ENCODE data around the gene IP6K2. TPM values are rescaled to one million over a fixed set of nuclear protein-coding genes. Genes with fewer than 3 reads are reported as not detected.

IP6K2 gene
- total RNA-seq, 1 experiment from 2014 or later, result 117 TPM

DNA sequence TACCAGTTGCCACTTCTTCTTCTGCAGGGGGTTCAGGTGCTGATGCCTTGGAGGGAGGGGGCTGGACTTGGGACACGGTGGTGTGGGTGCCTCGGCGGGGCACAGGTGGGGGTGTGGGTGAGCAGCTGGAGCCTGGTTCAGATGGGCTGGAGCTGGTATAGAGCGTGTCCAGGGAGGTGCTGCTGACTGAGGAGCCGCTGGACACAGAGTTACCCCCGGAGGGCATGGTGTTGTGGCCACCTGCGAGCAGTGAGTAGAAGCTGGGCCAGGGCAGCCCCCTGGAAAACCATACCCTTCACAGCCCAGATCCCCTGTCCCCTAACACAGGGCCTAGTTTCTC is 35.5 kb downstream of the IP6K2 start:
- Mint-ChIP-seq H3K36me3 (ENCODE audit: insufficient read depth, unreplicated experiment) (peaks cover 61% of the 10 kb centered on the region), H3K27ac (ENCODE audit: low read depth, unreplicated experiment) (peak overlapping the region; percentile 13), H3K27me3 (ENCODE audit: insufficient read depth, unreplicated experiment) (no peaks in the 10 kb centered on the region), H3K9me3 (ENCODE audit: unreplicated experiment) (no peaks in the 10 kb centered on the region), H3K4me1 (ENCODE audit: insufficient read depth, unreplicated experiment) (peaks cover 33% of the 10 kb centered on the region), H3K4me3 (ENCODE audit: unreplicated experiment) (no peak overlapping the region)
- no TSS peak for BruUV-seq (replicated peaks)
- ChIA-PET POLR2A (interaction anchor here (0.7 to 1.0 kb wide), 2 partner anchors 11 to 59 kb away, joined by 3 read pairs; no protein-coding TSS in a partner anchor), CTCF (interaction anchor here (0.5 to 1.3 kb wide), 5 partner anchors 40 to 1109 kb away, joined by 3 to 5 read pairs (median 4); partner anchors contain the start of gene SLC26A6)
- intact Hi-C loops (cut with micrococcal nuclease), result loop anchor here (10.0 kb wide), 1 partner anchor 127 kb away; the partner anchor contains the start of gene PFKFB4
- no peak for DNase-seq (ENCODE audit: unreplicated experiment)
- TF ChIP-seq, protein P1, sequence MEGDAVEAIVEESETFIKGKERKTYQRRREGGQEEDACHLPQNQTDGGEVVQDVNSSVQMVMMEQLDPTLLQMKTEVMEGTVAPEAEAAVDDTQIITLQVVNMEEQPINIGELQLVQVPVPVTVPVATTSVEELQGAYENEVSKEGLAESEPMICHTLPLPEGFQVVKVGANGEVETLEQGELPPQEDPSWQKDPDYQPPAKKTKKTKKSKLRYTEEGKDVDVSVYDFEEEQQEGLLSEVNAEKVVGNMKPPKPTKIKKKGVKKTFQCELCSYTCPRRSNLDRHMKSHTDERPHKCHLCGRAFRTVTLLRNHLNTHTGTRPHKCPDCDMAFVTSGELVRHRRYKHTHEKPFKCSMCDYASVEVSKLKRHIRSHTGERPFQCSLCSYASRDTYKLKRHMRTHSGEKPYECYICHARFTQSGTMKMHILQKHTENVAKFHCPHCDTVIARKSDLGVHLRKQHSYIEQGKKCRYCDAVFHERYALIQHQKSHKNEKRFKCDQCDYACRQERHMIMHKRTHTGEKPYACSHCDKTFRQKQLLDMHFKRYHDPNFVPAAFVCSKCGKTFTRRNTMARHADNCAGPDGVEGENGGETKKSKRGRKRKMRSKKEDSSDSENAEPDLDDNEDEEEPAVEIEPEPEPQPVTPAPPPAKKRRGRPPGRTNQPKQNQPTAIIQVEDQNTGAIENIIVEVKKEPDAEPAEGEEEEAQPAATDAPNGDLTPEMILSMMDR (IDR thresholded peaks at IDR 0.05; ENCODE audit: unreplicated experiment), result no peak

DNA sequence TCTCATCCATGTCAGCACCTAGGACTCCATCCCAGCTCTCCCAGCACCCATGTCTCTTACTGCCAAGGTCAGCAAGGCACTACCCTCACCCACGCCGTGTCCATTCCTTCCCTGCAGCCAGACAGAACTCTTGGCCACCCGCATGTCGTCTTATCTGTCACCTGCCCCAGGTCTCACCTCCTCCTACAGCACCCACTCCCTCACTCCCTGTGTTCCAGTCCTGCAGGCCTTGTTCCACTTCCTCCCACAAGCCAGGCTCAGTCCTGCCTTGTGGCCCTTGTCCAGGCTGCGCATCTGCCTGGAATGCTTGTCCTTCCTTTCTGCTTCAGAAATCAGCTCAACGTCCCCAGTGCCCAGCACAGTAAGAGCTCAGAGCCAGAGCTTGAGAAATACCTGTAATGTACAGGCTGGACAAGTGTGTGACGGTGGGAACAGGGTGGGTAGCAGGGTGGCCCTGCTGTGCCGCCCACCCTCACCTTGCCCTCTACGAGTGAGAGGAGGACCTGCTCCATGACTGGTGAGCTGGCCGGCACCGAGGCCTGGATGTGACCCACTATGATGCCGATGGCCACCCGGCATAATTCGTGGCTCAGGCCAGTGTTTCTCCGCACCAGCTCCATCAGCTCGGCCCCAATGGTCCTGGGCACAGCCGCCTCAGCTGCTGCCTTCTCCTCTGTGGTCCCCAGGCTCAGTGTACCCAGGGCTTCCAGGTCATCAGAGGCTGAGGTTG is 36.0 kb downstream of the IP6K2 start:
- DNase-seq (ENCODE audit: unreplicated experiment), result no peak
- intact Hi-C loops (cut with micrococcal nuclease), result loop anchor here (10.0 kb wide), 1 partner anchor 126 kb away; the partner anchor contains the start of gene PFKFB4
- Mint-ChIP-seq H3K4me3 (ENCODE audit: unreplicated experiment) (no peak overlapping the region), H3K4me1 (ENCODE audit: insufficient read depth, unreplicated experiment) (peaks cover 28% of the 10 kb centered on the region), H3K27me3 (ENCODE audit: insufficient read depth, unreplicated experiment) (no peaks in the 10 kb centered on the region), H3K9me3 (ENCODE audit: unreplicated experiment) (no peaks in the 10 kb centered on the region), H3K36me3 (ENCODE audit: insufficient read depth, unreplicated experiment) (peaks cover 58% of the 10 kb centered on the region), H3K27ac (ENCODE audit: low read depth, unreplicated experiment) (peak overlapping the region; percentile 73)
- TF ChIP-seq, protein P1 (IDR thresholded peaks at IDR 0.05; ENCODE audit: unreplicated experiment), result no peak
- ChIA-PET POLR2A (interaction anchor here (0.7 kb wide), 1 partner anchor 11 kb away, joined by 3 read pairs; no protein-coding TSS in a partner anchor), CTCF (interaction anchor here (0.5 to 1.3 kb wide), 4 partner anchors 40 to 251 kb away, joined by 3 to 5 read pairs (median 4); partner anchors contain the start of gene SLC26A6)
- no TSS peak for BruUV-seq (replicated peaks)

DNA sequence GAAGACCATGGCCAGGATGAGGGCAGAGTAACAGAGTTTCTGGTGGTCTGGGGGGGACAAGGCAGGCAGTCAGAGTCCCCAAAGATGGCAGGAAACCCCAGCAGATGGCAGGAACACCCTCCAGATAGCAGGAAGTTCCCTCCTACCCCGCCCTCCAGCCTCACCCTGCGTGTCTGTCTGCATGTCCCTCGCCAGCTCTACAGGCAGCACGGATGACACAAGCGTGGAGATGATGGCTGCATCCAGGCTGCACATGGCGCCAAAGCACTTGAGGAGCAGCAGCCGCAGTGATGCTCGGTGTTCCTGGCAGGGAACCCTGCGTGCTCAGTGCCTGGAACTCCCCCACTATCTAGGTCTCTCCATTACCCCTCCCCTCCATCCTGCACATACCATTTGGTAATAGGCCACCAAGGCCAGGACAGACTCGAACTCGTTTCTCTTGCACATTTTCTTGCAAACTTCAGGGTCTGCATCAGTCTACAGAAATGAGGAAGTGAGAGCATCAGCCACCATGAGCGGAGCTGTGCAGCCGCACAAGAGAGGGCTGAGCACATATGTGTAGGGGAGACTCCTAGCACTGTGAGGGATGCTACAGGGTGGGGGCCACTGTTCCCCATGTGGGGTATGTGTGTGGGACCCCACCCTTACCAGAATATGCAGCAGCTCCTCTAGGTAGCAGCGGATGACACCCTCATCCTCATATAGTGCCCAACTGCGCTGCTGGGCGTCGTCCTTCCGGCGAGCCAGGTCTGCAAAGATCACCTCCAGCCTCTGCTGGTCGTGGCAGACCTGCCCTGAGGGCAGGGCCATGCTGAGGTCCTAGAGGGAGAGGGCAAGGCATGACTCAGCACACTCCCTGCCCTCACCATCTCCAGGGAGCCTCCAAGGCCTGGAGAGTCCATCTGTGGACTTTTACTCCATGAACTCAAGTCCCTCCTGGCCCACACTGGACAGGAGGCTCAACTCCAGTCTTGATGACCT is 37.3 kb downstream of the IP6K2 start:
- H3K27me3 Mint-ChIP-seq (ENCODE audit: insufficient read depth, unreplicated experiment), result no peaks in the 10 kb centered on the region

More for the DNA sequence above, 37.3 kb downstream of the IP6K2 start:
- intact Hi-C loops (cut with micrococcal nuclease), result loop anchor here (10.0 kb wide), 1 partner anchor 125 kb away; the partner anchor contains the start of gene PFKFB4
- peaks cover 22% of the 10 kb centered on the region for H3K4me1 Mint-ChIP-seq (ENCODE audit: insufficient read depth, unreplicated experiment)
- DNase-seq (ENCODE audit: unreplicated experiment), result no peak
- peaks cover 54% of the 10 kb centered on the region for H3K36me3 Mint-ChIP-seq (ENCODE audit: insufficient read depth, unreplicated experiment)
- BruUV-seq (replicated peaks), result no TSS peak
- ChIA-PET CTCF (interaction anchor here (0.6 to 1.0 kb wide), 2 partner anchors 60 to 244 kb away, joined by 3 to 4 read pairs; no protein-coding TSS in a partner anchor), POLR2A (no interaction called here)
- no peaks in the 10 kb centered on the region for H3K9me3 Mint-ChIP-seq (ENCODE audit: unreplicated experiment)
- H3K27ac Mint-ChIP-seq (ENCODE audit: low read depth, unreplicated experiment), result peak overlapping the region; percentile 73
- H3K4me3 Mint-ChIP-seq (ENCODE audit: unreplicated experiment), result no peak overlapping the region
- TF ChIP-seq, protein P1 (IDR thresholded peaks at IDR 0.05; ENCODE audit: unreplicated experiment), result no peak
